Stimulated activated CD4-positive, alpha-beta T cell treated with anti-CD3 and anti-CD28 coated beads, Interleukin-1b, Interleukin-23, amount 100 ng/mL, for 48 hours (primary cell): Measurements from ENCODE around the gene UBE2F.

Source experiments
- DNase-seq: peaks from one replicate; pipeline ENCODE4 v3.0.0-alpha.2; 2020

UBE2F gene

DNA sequence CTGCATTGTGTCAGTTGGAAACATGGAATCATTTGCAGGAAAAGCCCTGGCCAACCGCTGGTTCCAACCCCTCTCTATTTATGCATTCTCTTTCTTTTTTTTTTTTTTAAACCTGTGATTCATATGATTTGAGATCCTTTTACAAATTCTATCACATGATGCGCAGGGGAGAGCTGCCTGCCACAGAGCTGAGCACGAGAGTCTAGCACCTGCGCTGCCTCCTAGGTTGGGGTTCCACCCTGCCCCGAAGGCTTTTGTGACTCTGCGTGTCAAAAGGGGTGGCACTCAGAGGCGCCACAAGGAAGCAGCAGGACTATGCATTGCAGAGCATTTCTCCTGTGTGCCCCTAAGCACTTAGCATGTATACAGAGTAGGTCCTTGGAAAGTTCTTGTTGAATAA lies 116.0 kb downstream of the UBE2F start:
- no peak for DNase-seq

DNA sequence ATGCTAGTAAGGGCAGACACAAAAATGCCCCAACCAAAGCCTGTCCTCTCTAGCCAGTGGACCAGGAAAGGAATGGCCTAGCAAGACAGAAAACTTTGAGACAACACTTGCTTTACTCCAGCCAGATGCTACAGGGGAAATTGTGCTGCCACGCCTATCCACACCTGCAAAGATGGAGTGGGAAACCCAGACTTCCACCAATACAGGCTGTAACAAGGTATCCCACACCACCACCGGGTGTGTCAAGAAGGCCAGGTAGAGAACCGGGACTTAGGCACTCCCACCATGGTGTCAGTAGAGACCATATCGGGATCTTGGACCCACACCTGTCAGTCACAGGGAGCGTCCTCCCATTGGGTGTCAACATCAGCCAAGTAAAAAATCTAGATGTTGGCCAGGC lies 117.1 kb downstream of the UBE2F start:
- no peak for DNase-seq

DNA sequence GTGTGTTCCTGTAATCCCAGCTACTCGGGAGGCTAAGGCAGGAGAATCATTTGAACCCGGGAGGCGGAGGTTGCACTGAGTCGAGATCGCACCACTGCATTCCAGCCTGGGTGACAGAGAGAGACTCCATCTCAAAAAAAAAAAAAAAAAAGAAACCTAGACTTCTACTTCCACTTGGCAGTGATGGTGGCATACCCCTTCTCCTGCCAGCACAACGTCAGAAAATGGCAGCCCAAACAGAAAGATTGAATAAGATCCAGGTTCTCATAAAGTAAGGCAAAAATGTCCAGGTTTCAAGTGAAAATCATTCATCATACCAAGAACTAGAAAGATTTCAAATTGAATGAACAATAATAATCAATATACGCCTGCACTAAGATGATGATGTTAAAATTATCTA lies 117.9 kb downstream of the UBE2F start:
- no peak for DNase-seq

DNA sequence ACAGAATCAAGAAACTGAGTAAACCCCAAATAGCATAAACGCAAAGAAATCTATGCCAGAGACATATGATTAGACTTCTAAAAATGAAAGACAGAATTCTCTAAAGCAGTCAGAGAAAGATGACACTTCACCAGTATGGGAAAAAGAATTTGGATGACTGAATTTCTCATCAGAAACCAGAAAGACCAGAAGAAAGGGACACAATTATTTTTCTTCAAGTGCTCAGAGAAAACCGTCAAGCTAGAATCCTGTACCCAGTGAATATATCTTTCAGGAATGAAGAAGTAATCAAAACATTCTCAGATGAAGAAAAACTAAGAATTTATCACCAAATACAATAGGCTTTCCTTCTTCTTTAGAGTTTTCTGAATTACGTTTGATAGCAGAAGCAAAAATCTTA lies 119.1 kb downstream of the UBE2F start:
- no peak for DNase-seq

DNA sequence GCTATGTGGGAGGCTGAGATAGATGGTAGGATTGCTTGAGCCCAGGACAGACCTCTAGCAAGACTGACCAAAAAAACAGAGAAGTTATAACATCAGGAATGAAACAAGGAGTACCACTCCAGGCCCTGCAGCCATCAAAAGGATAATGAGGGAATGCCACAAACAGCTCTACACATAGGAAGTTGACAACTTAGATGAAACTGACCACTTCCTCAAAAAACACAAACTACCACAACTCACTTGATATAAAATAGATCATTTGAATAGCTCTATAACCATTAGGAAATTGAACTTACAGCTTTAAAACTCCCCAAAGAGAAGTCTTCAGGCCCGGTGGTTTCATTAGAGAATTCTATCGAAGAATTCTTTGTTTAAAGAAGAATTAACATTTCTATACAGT lies 120.4 kb downstream of the UBE2F start:
- DNase-seq: no peak

DNA sequence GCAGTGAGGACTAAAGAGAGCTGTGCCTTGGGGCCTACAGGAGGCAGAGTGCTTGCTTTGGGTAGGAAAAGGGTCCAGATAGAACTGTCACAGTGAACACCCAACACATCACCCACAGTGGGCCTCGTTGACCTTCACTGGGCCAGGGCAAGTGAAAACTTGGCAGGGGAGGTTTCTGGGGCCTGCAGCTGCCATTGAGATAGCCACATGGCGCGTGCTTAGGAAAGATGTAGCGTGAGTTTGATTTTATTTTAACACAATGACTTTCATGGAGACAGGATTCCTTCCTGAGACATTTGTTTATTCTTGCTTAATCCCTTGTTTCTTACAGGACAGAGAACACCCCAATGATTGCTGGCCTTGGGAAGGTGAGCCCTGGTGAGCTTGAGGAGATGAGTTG lies 124.1 kb downstream of the UBE2F start:
- DNase-seq: no peak

DNA sequence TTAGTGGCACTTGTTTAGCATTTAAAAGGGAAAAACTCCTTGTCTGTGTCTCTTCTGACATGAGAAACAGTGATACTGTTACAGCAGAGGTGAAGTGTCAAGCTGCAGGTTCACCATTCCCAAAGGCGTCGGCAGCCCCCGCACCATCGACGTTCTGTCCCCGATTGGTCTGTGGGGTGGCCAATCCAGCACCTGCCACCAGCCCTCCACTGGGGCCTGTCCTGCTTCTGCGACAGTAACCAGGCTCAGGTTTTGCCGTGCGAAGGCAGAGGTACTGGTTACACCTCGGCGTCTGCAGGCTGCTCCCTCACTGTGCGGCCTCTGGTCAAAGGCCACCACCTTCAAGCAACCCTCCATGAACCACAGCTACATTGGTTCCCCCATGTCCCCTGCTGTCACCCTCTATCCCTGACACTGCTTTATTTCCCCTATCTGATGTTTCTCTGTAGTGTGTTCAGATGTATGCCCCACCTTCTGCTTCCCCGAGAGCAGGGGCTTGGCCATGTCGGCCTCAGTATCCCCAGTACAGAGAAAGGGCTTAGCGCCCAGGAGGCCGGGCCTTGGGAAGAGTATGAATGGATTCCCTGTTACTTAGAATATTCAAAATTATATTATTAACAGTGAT lies 124.7 kb downstream of the UBE2F start:
- DNase-seq: no peak
